HuH-7 (cell line): ENCODE data around the gene NODAL.
A peak's percentile ranks its signal among the peaks of the same experiment; 100 is the strongest.
"Not testable (repeated sequence)": the region's sequence is repeated elsewhere in the genome, so short reads cannot be mapped to it uniquely, and the experiment has no call there.

ENCODE experiments used
- DNase-seq: peaks from one replicate; pipeline ENCODE4 v3.0.0; 2011; ENCODE audit warnings: low spot score

NODAL gene

DNA sequence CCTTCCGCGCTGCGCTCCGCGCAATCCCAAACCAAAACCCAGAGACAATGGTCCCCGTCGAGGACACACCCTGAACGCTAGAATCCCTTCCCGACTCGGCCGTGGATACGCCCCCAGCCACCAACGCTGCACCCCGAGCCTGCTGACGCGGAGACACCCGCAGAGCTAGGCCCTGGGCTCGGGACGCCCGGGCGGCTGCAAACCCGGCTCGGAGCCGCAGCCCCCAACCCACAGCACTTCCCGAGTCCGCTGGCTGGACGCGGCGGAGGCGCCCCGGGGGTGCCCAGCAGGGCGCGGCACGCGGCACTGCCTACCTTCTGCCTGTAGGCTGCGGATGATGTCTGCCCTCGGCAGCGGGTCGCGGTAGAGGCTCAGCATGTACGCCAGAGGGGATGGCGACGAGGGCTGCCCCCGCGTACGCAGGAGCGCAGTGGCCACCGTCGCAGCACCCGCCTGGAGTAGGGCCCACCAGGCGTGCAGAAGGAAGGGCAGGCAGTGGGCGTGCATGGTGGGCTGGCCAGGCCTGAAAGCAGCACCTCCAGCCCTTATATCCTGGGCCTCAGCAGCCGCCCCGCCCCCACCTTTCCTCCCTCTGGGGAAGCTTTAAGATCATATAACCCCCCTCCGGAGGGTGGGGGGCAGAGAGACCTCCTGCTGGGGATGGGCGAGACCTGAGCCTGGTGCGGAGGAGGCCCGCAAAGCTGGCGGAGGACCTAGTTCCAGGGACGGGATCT, at the start of gene NODAL:
Gene NODAL, minus strand, starts transcription at position 521 of the 734 bp plus-strand sequence. Its CDS starts 14 bp downstream, at position 507.
- DNase-seq, result no peak

DNA sequence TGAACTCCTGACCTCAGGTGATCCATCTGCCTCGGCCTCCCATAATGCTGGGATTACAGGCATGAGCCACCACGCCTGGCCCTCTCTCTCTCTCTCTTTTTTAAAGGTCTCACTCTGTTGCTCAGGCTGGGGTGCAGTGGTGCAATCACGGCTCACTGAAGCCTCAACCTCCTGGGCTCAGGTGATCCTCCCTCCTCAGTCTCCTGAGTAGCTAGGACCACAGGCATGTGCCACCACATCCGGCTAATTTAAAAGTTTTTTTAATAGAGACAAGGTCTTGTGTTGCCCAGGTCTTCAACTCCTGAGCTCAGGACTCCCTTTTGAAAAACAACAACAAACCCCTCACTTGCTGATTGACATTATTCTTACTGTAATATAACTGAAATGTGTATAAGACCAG, 48.7 kb upstream of the NODAL start:
- DNase-seq, result no peak

DNA sequence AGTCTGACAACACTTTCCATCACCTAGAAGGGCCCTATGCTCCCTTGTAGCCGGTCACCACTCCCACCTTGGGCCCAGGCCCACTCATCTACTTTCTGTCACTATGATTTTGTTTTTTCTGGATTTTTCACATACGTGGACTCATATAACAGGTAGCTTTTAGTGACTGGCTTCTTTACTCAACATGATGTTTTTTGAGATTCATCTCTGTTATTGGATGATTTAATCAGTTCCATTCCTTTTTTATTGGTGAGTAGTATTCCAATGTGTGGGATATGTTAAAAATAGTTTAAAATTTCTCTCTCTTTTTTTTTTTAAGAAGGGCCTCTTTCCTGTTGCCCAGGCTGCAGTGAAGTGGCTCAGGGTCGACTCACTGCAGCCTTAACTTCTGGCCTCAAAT, 46.3 kb upstream of the NODAL start:
- DNase-seq, result no peak

DNA sequence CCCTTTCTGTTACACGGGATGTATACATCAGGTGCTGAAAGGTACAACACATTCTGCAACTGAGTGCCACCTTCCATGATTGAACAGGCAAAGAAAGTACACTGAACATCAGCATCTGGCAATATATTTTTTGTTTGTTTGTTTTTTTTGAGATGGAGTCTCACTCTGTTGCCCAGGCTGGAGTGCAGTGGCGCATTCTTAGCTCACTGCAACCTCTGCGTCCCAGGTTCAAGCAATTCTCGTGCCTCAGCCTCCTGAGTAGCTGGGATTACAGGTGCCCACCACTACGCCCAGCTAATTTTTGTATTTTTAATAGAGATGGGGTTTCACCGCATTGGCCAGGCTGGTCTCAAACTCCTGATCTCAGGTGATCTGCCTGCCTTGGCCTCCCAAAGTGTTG, 42.4 kb upstream of the NODAL start:
- DNase-seq, result not testable (repeated sequence)

DNA sequence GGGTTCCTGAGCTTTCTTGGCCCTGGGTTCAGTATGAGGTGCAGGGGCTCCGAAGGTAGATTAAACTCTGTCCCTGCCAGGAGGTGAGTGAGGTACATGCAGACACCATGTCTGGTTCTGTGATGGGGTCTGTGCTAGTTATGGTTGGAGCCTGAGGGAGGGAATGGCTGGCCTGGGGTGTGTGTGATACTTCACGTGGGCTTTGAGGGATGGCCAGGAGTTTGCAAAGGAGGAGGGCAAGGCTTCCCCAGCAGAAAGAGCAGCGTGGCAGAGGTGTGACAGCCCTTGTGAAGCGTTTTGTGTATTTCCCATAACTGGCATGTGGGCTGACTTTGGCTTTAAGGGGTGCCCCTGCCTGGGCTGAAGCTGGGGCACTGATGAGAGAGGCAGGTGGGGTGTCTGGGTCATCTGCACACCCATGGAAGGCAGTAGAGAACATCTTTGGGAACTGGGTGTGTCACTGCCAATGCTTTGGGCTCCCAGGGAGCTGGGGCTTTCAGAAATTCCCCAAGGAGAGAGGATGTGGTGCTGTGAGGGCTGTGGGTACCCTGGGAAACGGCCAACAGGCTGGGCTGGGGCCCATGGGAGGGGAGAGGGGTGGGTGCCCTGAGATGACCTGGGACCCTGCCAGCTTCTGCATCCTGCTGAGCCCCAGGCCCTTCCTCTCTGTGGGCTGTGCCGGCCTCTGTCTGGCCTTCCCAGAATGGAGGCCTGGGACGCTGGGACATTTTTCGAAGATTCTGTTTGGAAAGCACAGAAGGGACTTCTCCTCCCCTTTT, 41.7 kb upstream of the NODAL start:
- no peak for DNase-seq

DNA sequence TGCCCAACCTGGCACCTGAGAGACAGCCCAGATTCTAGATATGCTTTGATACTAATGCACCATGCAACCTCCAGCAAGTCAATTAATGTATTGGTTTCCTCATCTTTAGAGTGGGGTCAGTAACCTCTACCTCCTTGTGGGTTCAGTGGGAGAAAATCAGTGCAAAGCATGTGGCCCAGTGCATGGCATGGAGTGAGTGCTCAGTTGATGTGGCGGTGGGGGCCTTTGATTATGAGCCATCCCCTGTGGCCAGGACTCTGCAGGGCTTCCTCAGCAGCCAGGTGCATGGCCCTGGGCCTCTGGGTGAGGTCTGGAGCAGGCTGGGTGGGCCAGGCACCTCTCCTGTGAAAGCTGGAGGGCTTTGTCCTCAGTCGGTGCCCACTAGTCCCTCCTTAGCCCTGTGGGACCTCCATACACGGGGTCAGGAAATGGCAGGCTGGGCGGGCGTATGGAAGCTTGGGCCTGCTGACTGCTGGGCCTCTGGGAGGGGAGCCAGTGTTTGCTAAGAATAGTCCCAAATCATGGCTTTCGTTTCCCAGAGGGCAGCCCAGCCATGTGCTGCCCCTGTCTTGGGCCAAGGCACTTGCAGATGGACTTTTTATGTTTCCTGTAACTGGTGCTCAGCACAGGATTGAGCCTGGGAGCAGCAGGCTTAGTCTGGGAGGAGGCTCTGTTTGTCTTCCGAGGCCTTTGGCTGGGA, 40.5 kb upstream of the NODAL start:
- DNase-seq, result no peak

DNA sequence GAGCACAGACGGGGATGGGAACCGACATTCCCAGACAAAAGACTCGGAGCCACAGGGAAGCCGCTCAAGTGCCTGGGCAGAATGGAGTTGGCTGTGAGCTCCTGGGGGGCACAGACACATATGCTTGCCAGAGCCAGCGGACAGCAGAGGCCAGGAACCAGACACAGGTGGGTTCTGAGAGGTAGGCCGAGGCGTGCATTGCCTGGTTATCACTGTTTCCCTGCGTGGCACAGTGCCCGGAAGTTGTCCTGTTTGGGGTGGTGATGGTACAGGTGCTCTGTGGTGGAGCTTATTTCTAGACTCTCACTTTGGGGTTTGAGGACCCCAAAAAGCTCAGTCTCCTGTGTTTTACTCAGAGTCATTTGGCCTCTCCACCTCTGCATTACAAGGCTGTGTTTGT, 39.6 kb upstream of the NODAL start:
- no peak for DNase-seq

DNA sequence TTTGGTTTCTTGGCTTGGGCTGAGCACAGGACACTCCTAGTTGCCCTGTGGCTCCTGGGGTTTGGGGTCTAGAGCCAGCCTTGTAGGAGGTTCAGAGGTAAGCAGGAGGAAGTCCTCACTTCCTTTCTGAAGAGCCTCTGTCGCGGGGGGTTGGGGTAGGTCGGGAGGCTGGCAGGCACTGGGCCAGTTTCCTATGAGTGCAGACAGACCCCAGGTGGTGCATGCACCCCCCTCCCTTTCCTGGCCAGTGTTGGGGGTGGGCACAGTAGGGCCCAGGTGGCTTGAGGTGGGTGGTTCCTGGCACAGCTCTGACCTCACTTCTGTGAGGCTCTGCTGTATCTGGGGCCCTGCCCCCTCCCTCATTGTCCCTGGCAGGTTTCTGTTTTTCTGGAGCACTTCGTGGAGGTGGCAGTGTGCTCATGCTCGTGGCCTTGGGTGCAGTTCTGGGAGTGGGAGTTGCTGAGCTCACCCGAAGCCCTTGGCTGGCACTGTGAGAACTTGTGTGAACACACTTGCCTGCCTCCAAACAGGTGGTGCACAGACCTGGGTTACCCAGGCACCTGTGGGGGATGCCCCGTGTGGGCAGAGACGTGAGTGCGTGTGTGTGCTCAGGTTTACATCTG, 38.9 kb upstream of the NODAL start:
- no peak for DNase-seq

DNA sequence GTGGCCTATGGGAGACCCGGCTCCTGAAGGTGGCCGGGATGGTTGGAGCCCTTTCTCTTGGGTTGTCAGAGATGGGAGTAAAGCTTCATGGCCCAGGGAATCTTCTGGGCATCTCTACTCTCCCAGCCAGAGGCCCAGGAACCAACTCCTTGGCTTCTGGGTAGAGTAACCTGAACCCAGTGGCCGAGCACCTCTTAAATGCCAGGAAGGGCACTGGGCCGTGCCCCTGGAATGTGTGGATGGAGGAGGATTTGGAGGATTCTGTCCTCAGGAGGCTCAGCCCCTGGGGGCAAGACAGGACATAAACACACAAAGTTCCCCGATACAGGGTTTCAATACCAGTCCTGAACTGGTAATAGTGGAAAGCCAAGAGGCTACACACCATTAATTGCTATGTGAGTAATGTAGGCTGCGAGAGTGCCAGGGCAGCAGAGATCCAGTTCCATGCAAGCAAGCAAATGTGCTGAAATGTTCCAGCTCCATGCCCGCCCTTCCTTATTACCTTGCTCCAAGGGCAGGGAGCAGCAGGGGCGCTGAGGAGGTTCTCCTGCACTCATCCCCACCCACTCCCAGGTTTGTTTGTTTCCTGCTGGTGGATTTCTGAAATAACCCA, 38.3 kb upstream of the NODAL start:
- no peak for DNase-seq

DNA sequence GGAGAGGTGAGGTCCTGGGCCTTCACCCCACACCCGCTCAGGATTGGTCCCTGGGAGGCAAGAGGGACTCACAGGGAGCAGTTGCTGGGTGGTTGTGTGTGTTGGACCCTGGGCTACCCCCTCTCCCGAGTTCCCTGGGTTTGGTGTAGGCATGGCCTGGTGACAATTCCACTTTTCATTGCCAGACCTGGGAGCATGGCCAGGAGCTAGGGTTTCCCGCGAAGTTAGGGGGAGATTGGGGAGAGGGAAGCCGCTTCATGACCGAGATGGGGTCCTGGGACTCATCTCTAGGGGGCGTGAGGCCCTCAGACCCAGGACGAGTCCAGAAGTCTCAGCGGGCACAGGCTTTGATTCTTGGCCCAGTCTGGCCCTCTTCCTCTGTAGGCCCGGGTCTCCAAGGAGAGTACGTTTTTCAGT, 37.7 kb upstream of the NODAL start:
- DNase-seq, result no peak

DNA sequence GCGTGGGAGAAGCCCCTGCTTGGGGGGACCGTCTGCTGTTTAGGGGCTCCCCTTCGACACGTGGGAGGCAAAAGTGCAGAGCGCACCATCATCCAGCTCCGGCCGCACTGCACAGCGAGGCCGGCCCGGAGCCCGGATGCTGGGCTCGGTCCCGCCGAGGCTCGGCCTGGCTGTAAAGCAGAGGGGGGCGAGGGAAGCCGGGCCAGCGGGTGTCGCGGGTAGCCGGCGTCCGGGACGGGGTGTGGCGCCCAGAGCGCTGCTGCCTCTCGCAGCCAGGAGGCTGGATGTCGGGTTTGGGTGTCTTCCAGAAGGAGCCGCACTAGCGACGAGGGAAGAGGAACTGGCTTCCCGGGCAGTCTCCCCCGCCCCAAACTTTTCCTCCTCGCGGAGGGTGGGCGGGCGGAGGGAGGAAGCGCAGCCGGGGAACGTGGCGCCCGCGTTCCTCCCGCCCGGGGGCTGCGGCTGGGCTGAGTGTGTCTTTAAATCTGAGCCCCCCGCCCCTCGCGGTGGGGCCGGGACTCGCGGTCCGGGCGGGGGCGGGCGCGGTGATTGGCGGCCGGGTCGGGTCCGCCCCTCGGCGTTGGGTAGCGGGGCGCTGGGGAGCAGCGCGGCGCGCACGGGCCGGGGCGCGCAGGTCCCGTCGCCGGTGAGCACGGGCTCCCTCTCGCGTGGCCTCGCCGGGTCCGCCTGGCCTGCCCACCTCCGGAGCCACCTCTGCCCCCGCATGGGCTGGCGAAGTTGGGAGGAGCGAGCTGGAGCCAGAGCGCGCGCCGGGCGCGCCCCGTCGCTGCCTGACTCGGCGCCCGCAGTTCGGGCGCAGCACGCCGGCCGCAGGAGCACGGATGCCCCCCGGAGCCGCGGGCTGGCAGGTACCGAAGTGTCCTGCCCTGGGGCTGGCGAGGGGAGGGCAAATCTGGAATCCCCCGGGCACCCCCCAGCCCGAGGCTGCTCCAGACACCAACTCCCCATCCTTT, 37.0 kb upstream of the NODAL start, which contains the start of gene PALD1:
Gene PALD1, plus strand, starts transcription at position 577 of the 974 bp plus-strand sequence. CDS start 47,185 bp downstream, outside the sequence.
- DNase-seq, result peak; percentile 20

DNA sequence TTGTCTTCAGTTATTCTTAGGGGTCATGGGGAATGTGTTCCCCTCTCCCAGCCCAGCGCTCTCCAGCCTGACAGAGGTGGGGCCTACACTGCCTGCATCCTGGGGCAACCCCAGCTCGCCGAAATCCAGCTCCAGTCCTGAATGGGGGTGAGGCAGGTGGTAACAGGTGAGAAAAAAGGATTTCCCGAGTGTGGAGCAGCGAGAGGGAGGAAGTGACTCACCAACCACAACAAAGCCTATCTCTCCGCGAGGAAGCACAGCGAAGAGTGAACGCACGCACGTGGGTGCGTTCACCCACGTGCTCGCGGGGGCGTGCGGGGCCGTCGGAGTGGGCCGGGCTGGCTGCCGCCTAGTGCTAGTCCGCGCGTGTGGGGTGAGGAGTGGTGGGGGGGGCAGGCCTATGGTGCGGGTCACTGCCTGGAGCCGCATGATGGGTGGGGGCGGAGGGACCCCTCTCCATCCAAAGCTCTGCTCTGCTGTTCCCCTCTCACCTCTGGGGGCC, 36.2 kb upstream of the NODAL start:
- DNase-seq, result no peak

DNA sequence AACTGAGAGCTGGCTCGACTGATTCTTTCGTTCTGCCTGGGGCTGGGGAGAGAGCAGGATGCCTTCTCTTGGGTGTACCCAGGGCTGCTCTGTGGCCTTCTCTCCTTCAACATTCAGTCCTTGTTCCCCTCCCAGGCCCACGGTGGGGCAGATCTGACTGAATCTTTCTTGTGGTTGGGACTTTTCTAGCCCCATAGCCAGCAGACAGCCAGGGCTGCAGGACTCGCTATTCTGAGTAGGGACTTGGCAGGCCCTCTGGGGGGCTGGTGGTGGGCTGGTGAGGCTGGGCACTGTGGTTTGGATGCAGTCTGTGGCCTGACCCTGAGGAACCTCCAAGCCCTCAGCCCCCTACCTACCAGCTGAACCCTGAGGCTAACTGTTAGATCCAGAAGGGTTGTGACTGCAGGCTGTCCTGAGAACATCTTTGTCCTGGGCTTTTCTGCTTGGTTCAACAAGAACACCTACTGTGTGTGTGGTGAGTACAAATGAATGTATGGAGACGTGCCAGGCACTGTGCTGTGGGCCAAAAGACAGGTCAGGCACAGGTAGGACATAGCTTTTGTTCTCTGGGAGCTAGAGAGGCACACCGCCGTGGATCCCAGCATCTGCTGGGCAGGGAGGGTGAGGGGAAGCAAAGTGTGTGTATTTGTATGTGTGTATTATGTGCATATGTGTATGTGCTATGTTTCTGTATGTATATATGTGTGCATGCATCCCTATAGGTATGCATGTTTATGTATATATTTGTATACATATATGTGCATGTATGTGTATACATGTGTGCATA, 35.0 kb upstream of the NODAL start:
- no peak for DNase-seq

DNA sequence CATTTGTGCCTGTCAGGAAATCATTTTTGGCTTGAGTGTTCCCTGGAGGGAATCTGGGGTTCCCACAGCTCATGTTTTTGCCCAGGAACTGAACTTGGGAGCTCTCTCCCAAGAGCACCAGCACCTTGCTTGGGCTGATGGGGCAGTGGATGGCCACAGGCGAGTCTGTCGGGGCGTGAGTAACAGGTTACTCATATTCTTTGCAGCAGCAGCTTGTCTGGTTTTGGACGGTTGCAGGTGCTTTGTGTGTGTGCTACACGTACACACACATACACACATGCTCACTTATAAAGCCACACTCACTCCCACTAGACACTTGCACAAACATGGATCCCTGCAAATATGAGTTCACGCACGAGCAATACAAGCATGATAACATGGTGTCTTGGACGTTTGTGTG, 34.2 kb upstream of the NODAL start:
- DNase-seq, result no peak

DNA sequence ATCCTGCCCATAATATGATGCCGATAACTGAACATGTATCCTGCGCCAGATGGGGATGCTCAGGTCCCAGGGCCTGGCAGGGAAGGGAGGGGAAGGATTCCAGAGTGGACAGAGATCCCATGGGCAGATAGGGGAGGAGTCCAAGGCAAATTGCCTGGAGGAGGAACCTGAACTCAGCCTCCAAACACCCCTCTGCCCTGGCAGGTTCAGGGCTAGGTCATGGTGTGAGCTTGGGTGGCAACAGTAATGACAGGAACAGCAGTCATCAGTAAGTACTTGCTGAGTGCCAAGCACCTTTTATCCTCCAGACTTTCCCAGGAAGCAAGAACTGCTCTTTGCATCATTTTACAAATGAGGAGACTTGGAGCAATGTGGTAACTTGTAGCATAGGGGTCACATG, 33.3 kb upstream of the NODAL start:
- DNase-seq, result no peak

DNA sequence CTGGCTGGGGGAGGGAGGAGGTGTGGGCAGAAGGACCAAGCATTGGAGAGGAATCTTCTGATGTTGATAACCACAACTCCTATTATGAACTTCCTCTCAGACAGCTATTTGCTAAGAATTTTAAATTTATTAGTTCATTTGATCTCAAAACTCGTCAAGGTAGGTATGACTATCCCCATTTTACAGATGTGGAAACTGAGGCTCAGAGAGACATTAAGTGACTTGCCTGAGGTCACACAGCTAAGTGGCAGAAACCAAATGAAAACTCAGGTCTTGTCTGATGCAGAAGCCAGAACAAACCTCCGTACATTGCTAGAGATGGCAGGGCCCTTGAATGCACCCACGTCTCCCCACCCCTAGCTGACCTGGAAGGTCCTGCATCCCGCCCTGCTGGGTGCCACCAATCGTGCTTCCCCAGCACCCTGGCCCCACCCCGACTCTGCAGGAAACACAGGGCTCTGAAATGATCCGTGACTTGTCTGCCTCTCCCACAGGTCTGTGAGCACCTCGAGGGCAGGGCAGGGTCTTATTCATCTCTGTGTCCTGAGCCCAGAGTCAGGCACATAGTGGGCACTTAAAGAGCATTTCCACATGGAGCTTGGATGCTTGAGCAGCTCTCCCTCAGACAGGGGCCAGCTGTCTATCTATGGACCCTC, 31.4 kb upstream of the NODAL start:
- DNase-seq, result no peak

DNA sequence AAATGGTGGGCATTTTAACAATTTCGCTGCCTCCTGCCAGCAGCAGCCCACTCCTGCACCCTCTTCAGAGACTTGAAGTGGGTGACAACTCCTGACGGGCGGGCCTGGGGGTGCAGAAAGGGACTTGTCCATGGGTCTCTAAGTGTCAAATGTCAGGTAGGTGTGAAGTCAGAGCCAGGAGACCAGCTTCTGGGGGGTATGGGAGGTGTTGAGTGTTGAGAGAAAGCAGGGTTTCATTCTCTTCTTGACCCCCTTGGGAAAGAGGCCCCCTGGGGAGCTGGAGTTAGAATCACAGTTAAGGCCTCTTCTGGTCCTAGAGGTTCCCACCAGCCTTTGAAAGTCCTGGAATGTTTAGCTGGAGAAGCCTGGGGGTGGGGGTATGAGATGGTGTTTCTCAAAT, 25.5 kb upstream of the NODAL start:
- DNase-seq, result no peak

DNA sequence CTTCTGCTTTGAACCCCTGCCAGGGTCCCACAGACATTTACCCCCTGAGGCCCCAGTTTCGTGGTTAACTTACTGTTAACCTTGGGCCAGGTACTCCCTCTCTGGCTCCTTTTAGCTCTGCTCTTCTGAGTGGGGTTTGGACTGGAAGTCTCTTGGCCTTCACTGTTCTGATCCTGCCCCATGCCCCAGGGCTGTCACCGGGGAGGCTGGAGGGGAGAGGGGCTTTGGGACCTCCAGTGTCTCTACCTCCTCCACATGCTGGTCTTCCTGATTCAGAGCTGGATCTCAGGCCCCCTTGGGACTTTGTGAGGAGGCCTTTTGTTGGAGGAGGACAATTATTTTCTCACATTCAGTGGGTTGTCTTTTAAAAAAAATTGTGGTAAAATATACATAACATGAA, 24.4 kb upstream of the NODAL start:
- DNase-seq, result no peak

DNA sequence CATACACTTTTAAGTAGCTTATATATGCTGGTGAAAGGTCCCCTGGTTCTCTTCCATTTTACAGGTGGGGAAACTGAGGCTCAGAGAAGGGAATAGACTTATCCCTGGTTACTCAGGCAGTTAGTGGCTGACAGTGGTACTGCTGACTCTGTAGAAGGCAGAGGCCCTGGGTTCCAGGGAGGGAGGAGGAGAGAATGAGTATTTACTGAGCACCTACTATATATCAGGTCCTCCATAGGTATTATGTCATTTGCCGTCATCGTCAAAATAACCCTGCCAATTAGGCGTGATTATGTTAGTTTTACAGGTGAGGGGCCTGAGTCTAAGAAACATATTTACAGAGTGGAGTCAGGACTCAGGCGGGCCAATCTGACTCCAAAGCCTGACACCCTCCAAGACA, 23.8 kb upstream of the NODAL start:
- no peak for DNase-seq
